ENCODE measurements around the gene FOXQ1.
A peak's percentile ranks its signal among the peaks of the same experiment; 100 is the strongest.

FOXQ1 gene

GRCh38 chr6:1324936-1325335 lies 13.0 kb downstream of the FOXQ1 start:
- no peak overlapping the region for H3K4me3 ChIP-seq (ENCODE audit: low read length)
- H3K27me3 ChIP-seq (replicated peaks; ENCODE audit: control insufficient read depth, insufficient read depth, low read length) = no peaks in the 10 kb centered on the region
- H3K4me1 ChIP-seq (ENCODE audit: control insufficient read depth, insufficient read depth, low read length) = peaks cover 38% of the 10 kb centered on the region
- H3K36me3 ChIP-seq (ENCODE audit: control insufficient read depth, insufficient read depth, low read length, severe bottlenecking) = no peaks in the 10 kb centered on the region
- no peak for DNase-seq (ENCODE audit: low read depth)
- H3K9me3 ChIP-seq (ENCODE audit: control insufficient read depth, low read length) = no peaks in the 10 kb centered on the region
- H3K9ac ChIP-seq (ENCODE audit: low read length) = peak overlapping the region; percentile 11

GRCh38 chr6:1325461-1326309 lies 13.8 kb downstream of the FOXQ1 start:
- H3K4me1 ChIP-seq (ENCODE audit: control insufficient read depth, insufficient read depth, low read length) = peaks cover 38% of the 10 kb centered on the region
- no peaks in the 10 kb centered on the region for H3K36me3 ChIP-seq (ENCODE audit: control insufficient read depth, insufficient read depth, low read length, severe bottlenecking)
- DNase-seq (ENCODE audit: low read depth) = peak; percentile 76
- H3K9ac ChIP-seq (ENCODE audit: low read length) = peak overlapping the region; percentile 11
- H3K27me3 ChIP-seq (replicated peaks; ENCODE audit: control insufficient read depth, insufficient read depth, low read length) = no peaks in the 10 kb centered on the region
- no peaks in the 10 kb centered on the region for H3K9me3 ChIP-seq (ENCODE audit: control insufficient read depth, low read length)
- peak overlapping the region; percentile 26 for H3K4me3 ChIP-seq (ENCODE audit: low read length)

GRCh38 chr6:1326535-1327121 lies 14.7 kb downstream of the FOXQ1 start:
- Histone ChIP-seq H3K9ac (ENCODE audit: low read length) (no peak overlapping the region), H3K9me3 (ENCODE audit: control insufficient read depth, low read length) (no peaks in the 10 kb centered on the region), H3K36me3 (ENCODE audit: control insufficient read depth, insufficient read depth, low read length, severe bottlenecking) (no peaks in the 10 kb centered on the region), H3K4me1 (ENCODE audit: control insufficient read depth, insufficient read depth, low read length) (peaks cover 34% of the 10 kb centered on the region), H3K4me3 (ENCODE audit: low read length) (no peak overlapping the region), H3K27me3 (replicated peaks; ENCODE audit: control insufficient read depth, insufficient read depth, low read length) (no peaks in the 10 kb centered on the region)
- DNase-seq (ENCODE audit: low read depth) = no peak

GRCh38 chr6:1327630-1328029 lies 15.7 kb downstream of the FOXQ1 start:
- Histone ChIP-seq H3K9ac (ENCODE audit: low read length) (no peak overlapping the region), H3K27me3 (replicated peaks; ENCODE audit: control insufficient read depth, insufficient read depth, low read length) (no peaks in the 10 kb centered on the region), H3K36me3 (ENCODE audit: control insufficient read depth, insufficient read depth, low read length, severe bottlenecking) (no peaks in the 10 kb centered on the region), H3K4me3 (ENCODE audit: low read length) (no peak overlapping the region), H3K9me3 (ENCODE audit: control insufficient read depth, low read length) (no peaks in the 10 kb centered on the region), H3K4me1 (ENCODE audit: control insufficient read depth, insufficient read depth, low read length) (peaks cover 24% of the 10 kb centered on the region)
- DNase-seq (ENCODE audit: low read depth) = no peak

- no peak for DNase-seq (ENCODE audit: low read depth)
- no peak overlapping the region for H3K4me3 ChIP-seq (ENCODE audit: low read length)
- H3K9me3 ChIP-seq (ENCODE audit: control insufficient read depth, low read length) = no peaks in the 10 kb centered on the region
- no peaks in the 10 kb centered on the region for H3K27me3 ChIP-seq (replicated peaks; ENCODE audit: control insufficient read depth, insufficient read depth, low read length)
- no peak overlapping the region for H3K9ac ChIP-seq (ENCODE audit: low read length)
- H3K4me1 ChIP-seq (ENCODE audit: control insufficient read depth, insufficient read depth, low read length) = peaks cover 20% of the 10 kb centered on the region
- no peaks in the 10 kb centered on the region for H3K36me3 ChIP-seq (ENCODE audit: control insufficient read depth, insufficient read depth, low read length, severe bottlenecking)
Measured at GRCh38 chr6:1328129-1328800, 16.4 kb downstream of the FOXQ1 start.

GRCh38 chr6:1329708-1330107 lies 17.8 kb downstream of the FOXQ1 start:
- no peak overlapping the region for H3K9ac ChIP-seq (ENCODE audit: low read length)
- peaks cover 24% of the 10 kb centered on the region for H3K4me1 ChIP-seq (ENCODE audit: control insufficient read depth, insufficient read depth, low read length)
- no peak overlapping the region for H3K4me3 ChIP-seq (ENCODE audit: low read length)
- no peak for DNase-seq (ENCODE audit: low read depth)
- no peaks in the 10 kb centered on the region for H3K9me3 ChIP-seq (ENCODE audit: control insufficient read depth, low read length)
- no peaks in the 10 kb centered on the region for H3K36me3 ChIP-seq (ENCODE audit: control insufficient read depth, insufficient read depth, low read length, severe bottlenecking)
- no peaks in the 10 kb centered on the region for H3K27me3 ChIP-seq (replicated peaks; ENCODE audit: control insufficient read depth, insufficient read depth, low read length)

- no peaks in the 10 kb centered on the region for H3K27me3 ChIP-seq (replicated peaks; ENCODE audit: control insufficient read depth, insufficient read depth, low read length)
- H3K9me3 ChIP-seq (ENCODE audit: control insufficient read depth, low read length) = no peaks in the 10 kb centered on the region
- H3K4me1 ChIP-seq (ENCODE audit: control insufficient read depth, insufficient read depth, low read length) = peaks cover 30% of the 10 kb centered on the region
- no peaks in the 10 kb centered on the region for H3K36me3 ChIP-seq (ENCODE audit: control insufficient read depth, insufficient read depth, low read length, severe bottlenecking)
- no peak overlapping the region for H3K9ac ChIP-seq (ENCODE audit: low read length)
- no peak overlapping the region for H3K4me3 ChIP-seq (ENCODE audit: low read length)
- DNase-seq (ENCODE audit: low read depth) = no peak
Measured at GRCh38 chr6:1334684-1335083, 22.8 kb downstream of the FOXQ1 start.

- H3K9ac ChIP-seq (ENCODE audit: low read length) = no peak overlapping the region
- H3K4me3 ChIP-seq (ENCODE audit: low read length) = no peak overlapping the region
- H3K27me3 ChIP-seq (replicated peaks; ENCODE audit: control insufficient read depth, insufficient read depth, low read length) = no peaks in the 10 kb centered on the region
- DNase-seq (ENCODE audit: low read depth) = peak; percentile 95
- no peaks in the 10 kb centered on the region for H3K36me3 ChIP-seq (ENCODE audit: control insufficient read depth, insufficient read depth, low read length, severe bottlenecking)
- peaks cover 30% of the 10 kb centered on the region for H3K4me1 ChIP-seq (ENCODE audit: control insufficient read depth, insufficient read depth, low read length)
- no peaks in the 10 kb centered on the region for H3K9me3 ChIP-seq (ENCODE audit: control insufficient read depth, low read length)
Measured at GRCh38 chr6:1335367-1336037, 23.6 kb downstream of the FOXQ1 start.

GRCh38 chr6:1336246-1336843 lies 24.4 kb downstream of the FOXQ1 start:
- Histone ChIP-seq H3K9me3 (ENCODE audit: control insufficient read depth, low read length) (no peaks in the 10 kb centered on the region), H3K4me1 (ENCODE audit: control insufficient read depth, insufficient read depth, low read length) (peaks cover 30% of the 10 kb centered on the region), H3K36me3 (ENCODE audit: control insufficient read depth, insufficient read depth, low read length, severe bottlenecking) (no peaks in the 10 kb centered on the region), H3K9ac (ENCODE audit: low read length) (no peak overlapping the region), H3K4me3 (ENCODE audit: low read length) (no peak overlapping the region), H3K27me3 (replicated peaks; ENCODE audit: control insufficient read depth, insufficient read depth, low read length) (no peaks in the 10 kb centered on the region)
- DNase-seq (ENCODE audit: low read depth) = no peak

- Histone ChIP-seq H3K4me1 (ENCODE audit: control insufficient read depth, insufficient read depth, low read length) (peaks cover 30% of the 10 kb centered on the region), H3K9ac (ENCODE audit: low read length) (no peak overlapping the region), H3K4me3 (ENCODE audit: low read length) (no peak overlapping the region), H3K9me3 (ENCODE audit: control insufficient read depth, low read length) (no peaks in the 10 kb centered on the region), H3K36me3 (ENCODE audit: control insufficient read depth, insufficient read depth, low read length, severe bottlenecking) (no peaks in the 10 kb centered on the region), H3K27me3 (replicated peaks; ENCODE audit: control insufficient read depth, insufficient read depth, low read length) (no peaks in the 10 kb centered on the region)
- DNase-seq (ENCODE audit: low read depth) = peak; percentile 77
Measured at GRCh38 chr6:1337791-1338190, 25.9 kb downstream of the FOXQ1 start.

GRCh38 chr6:1346101-1346500 lies 34.2 kb downstream of the FOXQ1 start:
- peaks cover 22% of the 10 kb centered on the region for H3K4me1 ChIP-seq (ENCODE audit: control insufficient read depth, insufficient read depth, low read length)
- no peaks in the 10 kb centered on the region for H3K36me3 ChIP-seq (ENCODE audit: control insufficient read depth, insufficient read depth, low read length, severe bottlenecking)
- H3K4me3 ChIP-seq (ENCODE audit: low read length) = no peak overlapping the region
- DNase-seq (ENCODE audit: low read depth) = peak; percentile 37
- H3K9ac ChIP-seq (ENCODE audit: low read length) = no peak overlapping the region
- peaks cover 22% of the 10 kb centered on the region for H3K9me3 ChIP-seq (ENCODE audit: control insufficient read depth, low read length)
- no peaks in the 10 kb centered on the region for H3K27me3 ChIP-seq (replicated peaks; ENCODE audit: control insufficient read depth, insufficient read depth, low read length)
